Activated T-cell treated with anti-CD3 and anti-CD28 coated beads for 4 hours (primary cell): ENCODE data around the gene DPYSL3.
"Not testable (repeated sequence)": the region's sequence is repeated elsewhere in the genome, so short reads cannot be mapped to it uniquely, and the experiment has no call there.

Experiments
- DNase-seq: peaks from one replicate; pipeline ENCODE4 v3.0.0-alpha.2; 2020

The DPYSL3 gene

DNA sequence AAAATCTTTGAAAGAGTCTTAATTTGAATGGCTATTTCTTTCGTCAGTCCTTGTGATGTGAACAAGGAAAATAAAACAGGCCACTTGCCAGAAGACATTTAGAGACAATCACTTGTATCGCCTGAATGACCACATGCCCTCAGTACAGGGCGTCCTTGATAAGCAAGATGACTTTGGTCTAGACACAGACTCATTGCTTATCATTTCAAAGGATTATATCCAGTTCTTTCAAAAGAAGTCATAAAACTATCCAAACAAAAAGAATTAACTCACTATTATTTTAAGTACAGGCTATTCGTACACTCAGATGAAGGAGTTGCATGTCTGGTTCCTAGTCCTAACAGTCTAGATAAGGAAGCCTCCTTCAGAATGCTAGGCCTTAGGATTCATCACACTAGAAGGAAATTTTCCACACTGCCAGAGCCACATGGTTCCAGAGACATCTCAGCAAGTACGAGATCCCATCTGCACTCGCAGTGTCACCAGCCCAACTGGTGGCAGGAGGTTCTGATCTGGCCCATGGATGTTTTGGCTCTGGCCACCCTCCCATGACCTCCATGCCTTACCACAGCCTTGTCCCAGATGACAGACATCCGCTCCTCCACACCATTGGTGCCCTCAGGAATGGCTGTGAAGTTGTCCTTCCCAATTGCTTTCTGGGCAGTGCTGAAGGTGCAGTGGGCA lies 109.6 kb downstream of the DPYSL3 start:
- DNase-seq = no peak

DNA sequence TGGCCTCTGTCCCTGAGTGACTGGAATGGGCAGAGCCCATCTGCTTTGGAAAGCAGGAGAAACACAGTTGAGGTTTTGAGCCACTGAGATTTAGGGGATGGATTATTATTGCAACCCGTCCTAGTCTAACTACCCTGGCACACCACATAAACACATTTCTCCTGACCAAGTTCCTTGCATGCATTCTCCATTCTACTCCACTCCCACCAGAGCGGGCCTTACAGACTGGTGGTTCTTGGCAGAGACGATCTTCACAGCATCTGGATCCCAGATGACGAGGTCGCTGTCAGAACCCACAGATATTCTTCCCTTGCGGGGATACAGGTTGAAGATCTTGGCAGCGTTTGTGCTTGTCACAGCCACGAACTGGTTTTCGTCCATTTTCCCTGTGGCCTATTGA lies 111.0 kb downstream of the DPYSL3 start:
- DNase-seq = no peak

DNA sequence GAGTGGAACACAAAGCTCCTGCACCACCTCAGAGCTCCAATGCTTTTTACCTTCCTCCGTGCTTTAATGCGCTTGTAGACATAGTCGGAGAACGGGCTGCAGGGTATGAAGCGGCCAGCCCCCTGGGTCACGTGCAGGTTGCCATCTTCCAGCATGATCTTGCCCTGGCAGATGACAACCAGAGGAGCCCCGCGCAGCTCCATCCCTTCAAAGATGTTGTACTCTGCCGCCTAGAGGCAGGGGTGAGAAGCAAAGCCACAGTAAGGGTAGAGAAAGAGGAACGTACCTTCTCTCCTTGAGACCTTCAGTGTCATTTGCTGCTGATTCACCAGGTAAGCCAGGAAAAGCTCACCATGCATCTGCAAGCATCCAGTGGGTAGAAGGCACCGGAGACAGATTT lies 112.3 kb downstream of the DPYSL3 start:
- no peak for DNase-seq

DNA sequence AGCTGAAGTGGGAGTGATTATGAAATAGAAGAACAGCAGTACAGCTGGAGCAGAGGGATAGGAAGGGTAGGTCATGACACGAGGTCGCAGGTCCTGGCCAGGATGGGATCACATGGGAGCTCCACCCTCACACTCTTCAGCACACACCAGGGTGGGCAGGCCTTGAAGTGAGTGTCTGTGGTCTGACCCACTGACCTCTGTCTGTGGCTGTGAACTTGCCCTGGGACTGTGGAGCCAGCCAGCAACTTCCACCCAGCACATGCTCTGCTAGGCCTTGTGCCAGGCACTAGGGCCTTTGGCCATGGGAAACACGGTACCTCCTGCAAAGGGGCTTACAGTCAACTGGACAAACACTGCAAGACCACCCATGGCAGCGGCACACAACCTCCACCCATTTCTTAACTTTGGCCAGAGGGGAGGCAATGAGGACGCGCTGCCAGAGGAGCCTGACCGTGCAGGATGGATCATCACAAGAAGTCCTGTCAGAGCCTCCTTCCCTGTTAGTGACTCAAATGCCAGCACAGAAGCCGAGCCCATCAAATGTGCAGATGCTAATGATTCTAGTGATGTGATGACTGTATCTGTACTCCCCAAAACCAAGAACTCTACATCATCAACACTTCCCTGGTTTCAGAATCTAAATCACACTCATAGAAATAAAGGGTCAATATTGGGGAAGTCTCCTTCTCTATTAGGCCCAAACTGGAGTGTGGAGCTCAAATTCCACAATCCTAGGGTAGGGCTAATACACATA lies 113.6 kb downstream of the DPYSL3 start:
- no peak for DNase-seq

DNA sequence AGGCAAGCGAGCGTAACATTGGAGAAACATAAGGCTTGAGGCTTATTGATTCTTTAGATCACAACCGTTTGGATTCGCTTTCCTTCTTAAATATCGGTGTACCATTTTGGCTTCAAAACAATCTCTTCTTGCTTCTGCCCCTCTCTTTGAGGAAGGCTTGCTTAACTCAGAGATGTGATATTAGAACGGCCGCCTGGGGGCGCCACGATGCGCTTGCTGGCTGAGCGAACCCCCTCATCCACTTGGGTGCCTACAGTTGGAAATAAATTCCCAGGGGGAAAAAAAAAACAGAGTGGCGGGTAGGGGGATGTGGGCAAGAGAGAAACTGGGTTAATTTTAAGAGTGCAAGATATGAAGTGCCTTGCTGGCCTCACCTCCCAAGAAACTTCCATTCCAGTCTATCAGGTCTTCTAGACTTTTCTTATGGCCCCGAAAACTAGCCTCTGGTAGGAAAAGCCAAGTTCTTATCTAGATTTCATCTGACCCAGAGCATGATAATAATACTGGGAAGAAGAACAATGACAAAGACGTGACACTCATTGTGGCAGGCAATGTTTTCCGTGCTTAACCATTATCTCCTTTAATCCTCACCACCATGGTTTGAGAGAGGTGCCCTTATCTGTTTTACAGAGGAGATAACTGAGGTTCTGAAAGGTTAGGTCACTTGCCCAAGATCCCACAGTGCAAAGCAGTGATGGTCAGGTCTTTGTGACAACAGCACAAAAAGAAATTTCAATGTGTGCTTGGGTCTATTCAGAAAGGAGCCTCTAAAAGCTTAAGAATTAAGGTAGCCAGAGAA lies 115.8 kb downstream of the DPYSL3 start:
- DNase-seq = no peak

DNA sequence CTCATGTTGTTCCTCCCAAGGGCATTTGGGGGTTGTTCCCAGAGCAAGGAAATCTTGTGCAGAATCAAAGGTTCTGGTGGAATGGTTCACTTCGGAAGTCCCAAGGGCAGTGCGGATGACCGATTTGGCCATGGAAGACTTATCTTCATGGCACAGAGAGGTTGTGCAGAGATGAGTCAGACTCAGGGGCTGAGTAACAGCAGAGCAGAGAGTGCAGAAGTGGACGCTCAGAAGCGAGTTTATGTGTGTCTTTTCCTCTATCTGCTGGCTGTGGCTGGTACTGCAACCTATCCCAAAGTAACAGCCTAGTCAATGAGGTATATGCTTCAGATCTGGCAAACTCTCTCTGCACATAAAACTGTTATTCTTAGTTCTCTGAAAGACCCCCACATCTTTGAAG lies 118.1 kb downstream of the DPYSL3 start:
- DNase-seq = no peak

DNA sequence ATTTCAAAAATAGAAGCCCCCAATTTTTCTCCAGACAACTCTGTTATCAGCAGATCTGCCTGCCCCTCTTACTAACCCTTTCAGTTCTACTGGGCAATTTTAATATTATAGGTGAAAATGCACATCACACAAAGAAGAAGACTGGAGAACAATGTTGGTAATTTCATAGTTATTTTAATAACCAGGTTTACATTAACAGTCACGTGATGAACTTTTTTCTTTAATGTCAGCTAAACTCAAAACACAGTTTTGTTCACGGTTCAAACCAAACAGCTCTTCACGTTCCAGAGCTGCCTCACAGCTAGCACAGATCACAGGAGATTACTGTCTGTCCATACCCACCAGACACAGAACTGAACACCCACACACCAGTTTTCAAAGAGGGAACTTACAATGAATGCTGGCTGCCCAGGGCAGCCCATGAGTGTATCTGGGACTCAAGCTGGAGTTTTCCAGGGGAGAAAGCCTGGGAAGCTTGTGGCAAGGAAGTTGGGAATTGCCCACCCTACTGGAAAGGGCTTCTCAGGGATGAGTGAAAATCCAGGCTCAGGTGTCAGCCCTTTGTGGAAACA lies 119.1 kb downstream of the DPYSL3 start:
- no peak for DNase-seq

DNA sequence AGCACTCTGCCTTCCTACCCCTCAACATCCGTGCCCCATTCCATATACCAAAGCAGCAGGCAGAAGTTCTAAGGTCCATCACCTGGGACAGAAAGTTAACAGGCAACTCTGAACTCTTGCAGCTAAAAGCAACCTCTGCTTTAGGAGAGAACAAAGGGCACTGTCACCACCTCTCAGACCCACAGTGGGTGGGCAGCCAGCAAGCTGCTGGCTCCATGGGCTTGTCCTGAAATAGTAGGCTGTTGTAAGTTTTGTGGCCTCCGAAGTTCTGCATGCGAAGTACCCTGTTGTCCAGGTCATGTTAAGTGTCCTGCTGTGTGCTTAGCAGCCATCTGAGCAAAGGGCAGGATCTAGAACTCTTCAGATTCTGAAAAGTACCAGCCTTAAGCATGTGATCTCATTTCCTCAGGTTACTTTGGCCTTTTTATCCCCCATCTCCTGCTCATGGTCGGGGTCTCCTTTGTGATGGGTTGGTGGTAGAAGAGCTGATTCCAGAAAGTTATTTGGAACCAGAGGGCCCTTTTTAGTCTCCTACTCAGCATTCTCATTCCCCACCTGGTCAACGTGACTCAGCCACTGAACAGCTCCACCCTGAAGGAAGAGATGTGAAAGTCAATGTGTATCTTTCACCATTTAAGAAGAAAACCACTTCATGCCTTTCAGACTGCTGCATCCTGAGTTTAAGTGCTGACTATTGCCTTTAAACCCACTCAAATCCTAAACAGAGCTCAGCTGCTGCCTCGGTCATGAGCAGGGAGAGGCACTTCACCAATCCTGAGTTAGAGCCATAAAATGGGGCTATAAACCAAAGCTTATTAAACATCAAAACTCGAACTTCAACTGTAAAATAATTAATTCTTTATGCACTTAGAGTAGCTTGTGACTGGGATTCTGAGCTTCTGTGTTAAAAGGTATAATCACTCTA lies 121.4 kb downstream of the DPYSL3 start:
- no peak for DNase-seq

DNA sequence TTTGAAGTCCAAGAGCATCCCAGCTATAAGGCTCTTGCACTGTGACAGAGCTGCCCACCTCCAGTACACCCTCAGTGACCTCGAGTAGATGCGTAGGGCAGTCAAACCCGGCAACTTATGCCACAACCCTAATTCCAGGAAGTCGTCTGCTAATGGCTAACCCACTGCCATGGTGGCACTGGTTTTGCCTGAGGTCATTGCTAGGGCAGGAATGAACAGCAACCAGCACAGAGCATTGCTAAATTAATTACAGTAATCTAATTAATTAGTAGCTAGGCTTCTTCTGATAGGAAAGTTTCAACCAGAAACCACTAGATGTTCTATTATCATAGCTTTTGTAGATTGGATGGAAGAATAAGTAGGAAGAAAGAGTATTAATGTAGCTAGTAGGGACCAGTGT lies 122.8 kb downstream of the DPYSL3 start:
- no peak for DNase-seq

DNA sequence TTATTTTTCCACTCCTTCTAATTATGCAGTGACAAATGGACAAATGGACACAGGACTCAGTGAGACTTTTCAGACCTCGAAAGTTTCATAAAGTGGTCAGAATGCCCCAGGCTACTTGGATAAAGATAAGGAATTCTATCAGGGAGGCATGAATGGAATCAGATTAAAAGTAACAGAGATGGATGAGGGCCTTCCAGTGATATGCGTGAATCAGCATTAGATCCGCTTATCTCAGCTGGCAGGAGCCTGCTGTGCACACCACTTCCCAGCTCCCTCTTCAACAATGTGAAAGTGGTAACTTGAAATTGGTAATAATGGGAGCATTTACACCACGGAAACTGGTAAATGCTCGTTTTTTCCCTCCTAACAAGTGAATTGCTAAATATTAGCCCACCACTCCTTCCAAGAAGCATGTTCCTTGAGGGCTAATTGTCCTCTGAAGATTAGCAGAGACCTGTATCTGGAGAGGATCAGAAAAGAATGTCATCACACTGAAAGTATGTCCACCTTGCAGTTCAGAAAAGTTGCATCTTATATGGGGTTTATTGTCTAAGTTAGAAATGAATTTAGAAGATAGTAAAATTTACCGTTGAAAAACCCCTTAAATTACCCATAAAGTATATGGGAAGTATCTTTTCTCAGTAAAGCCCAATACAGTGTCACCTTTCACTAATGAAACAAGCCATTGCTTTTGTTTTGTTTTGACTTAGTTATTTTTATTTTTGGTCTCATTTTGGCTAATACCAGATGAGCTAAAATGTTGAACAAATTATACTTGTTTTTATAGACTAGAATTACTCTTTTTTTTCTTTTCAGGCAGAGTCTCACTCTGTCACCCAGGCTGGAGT lies 125.3 kb downstream of the DPYSL3 start:
- DNase-seq = no peak

DNA sequence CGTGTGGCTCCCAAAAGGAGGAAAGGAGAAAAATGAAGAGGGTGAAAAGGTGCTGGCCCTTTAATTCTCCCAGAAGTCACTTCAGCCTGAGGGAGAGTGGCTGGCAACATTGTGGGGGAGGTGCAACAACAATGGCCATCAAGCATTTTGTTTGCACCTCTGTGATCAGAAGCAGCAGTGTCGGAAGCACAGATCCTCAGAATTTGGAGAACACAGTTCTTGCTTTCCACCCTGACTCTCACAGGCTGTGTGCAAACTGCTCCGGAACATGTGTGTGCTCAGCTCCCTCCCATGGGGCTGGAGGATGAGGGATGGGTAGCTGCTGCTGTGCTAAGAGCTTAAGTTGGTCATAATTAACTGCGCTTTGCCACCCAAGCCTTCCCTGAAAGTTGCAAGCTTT lies 127.1 kb downstream of the DPYSL3 start:
- DNase-seq = no peak

DNA sequence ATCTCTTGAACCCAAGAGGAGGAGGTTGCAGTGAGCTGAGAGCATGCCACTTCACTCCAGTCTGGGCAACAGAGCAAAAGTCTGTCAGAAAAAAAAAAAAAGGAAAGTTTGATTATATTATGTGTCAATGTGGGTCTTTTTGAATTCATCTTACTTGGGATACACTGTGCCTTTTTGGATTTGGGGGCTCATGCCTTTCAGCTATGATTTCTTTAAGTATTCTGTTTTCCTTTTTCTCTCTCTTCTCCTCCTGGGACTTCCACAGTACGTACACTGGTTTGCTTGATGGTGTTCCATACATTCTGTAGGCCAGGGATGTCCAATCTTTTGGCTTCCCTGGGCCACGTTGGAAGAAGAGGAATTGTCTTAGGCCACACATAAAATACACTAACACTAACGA lies 128.3 kb downstream of the DPYSL3 start:
- DNase-seq = no peak

DNA sequence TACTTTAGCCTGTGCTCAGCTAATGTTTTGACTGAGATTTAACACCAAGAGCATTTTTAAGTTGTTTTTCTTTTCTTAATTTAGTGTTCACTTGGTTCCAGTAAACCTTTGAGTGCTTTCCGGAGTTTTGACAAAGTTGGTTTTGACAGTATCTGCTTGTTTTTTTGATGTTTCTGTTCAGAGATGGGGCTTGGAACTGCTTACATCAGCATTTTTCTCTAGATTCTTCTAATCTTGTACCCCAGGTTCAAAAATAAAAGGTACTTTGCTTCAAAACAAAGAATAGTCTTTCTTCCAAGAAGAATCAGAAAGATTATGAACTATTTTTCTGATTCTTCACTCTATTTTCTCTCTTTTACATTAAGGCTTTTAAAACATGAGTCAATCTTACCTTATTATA lies 132.2 kb downstream of the DPYSL3 start:
- DNase-seq = no peak

DNA sequence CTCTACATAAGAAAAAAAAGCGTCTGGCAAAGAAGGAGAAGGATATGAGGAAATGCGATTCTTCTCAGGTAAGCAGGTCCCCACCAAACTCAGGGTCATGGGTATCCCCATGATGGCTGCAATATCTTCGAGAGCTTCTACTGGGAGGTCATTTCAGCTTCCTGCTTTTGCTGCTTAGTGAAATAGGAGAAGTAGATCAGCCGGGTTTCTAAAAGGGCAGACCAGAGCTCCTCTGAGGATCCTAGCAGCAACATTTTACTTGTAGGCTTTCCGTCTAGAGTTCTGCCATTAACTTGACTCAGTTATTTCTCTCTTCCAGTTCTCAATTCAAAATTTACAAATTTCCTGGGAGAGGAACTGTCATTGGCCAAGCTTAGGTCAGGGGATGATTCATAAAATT lies 134.7 kb downstream of the DPYSL3 start:
- DNase-seq = no peak

DNA sequence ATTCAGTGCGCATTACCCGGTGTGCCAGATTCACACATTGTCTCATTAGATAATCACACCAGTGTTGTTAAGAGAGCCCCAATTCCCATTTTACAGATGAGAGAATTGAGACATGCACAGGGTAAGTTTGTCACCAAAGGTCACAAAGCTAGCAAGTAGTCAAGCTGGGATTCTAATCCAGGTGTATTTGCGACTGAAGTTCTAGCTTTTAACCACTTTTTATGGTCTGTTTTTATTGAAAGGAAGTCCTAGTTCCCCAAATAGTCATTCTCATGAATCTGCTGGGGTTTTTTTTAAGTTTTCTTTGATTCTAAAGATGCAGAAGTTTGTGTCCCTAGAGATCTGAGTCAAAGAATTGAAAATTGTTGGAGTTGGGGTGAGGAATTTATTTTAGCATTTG lies 136.5 kb downstream of the DPYSL3 start:
- no peak for DNase-seq

DNA sequence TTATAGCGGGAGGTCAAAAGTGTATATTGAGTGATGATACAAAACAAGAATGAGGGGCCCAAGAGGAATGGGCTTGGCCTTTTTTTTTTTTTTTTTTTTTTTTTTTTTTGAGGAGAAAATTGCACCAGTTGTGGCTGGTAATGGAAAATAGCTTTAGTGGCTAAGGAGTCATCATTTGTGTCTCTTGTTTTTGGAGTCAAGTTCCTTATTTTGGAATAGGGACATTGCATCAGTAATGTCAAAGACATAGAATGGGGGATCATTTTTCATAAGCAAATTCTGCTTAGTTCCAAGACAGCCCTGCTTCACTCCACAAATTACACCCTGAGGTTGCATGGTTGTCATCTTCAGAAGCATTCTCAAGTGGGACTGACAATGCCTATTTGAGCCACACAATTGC lies 137.7 kb downstream of the DPYSL3 start:
- no peak for DNase-seq

DNA sequence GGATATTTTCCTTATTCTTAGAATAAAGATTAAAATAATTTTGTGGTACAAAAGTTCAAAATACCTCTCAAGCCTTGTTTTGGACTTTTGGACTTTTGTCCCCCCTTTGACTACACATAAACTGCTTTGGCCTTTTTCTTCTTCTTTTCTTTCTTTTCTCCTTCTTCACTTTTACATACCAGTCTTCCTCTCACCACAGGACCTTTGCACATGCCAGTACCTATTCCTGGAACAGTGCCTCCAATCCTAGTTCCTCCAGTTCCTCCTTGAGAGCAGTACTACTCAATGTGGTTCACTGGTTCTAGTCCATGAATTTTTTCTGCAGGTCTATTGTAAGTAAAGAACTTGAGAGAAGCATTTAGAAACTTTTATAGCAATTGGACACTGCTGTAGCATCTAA lies 138.6 kb downstream of the DPYSL3 start:
- no peak for DNase-seq

DNA sequence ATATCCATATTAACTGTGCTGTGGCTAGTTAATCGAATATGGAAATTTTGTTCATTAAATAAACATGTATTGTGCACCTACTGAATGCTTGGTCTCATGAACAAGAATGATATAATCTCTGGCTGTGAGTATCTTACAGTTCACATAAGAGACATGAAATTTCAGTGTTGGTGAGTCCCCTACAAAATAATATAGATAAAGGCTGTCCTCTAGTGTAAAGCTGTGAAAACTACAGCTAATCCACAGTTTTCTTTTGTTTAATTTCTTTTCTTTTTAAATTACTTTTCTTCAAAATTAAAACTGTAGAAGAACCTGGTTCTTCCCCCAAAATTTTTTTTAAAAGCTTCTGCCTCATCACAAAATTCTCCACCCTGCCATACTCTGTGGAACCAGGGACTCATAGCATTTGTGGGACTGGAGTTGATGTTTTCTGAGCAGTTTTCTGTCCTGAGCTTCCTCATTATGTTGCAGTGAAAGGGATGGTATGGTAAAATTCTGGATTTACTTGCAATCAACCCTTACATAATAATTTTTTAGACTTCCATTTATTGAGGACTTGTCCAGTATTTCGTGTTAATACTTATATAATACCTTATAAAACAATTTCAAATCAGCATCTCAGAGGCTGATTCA lies 140.0 kb downstream of the DPYSL3 start:
- no peak for DNase-seq

DNA sequence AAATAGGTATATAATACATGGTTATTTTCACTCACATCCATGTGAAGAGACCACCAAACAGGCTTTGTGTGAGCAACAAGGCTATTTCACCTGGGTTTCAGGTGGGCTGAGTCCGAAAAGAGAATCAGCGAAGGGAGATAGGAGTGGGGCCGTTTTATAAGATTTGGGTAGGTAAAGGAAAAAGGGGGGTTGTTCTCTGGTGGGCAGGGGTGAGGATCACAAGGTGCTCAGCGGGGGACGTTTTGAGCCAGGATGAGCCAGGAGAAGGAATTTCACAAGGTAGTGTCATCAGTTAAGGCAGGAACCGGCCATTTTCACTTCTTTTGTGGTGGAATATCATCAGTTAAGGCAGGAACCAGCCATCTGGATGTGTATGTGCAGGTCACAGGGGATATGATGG lies 142.5 kb downstream of the DPYSL3 start:
- not testable (repeated sequence) for DNase-seq

DNA sequence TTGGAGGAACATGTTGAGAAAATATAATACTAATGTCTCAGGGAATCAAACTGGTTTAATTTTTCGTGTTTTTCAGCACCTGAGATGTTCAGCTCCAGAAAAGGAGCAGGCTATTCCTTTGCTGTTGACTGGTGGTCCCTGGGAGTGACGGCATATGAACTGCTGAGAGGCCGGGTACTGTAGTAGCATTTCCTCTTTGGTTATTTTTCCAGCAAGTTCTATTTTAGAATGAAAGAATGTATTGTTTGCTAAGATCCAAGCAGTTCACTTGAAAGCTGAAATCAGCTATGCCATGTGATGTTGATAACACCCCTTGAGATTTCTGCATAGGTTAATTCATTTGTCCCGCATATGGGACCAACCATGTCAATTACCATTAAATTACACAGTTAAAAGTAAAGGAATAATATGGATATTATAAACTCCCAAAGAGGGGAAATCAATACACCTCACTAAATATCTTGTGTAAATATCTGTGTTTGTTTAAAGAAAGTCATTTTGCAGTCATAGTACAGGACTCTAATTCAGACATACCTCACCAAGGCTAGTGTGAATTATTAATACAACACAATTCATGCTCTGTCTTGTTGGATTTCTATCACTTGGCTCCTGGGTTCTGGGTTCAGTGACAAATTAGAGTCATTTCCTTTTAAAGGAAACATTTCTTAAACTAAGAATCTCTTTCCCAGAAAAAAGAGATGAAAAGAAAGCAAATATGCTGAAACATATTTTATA lies 148.3 kb downstream of the DPYSL3 start:
- DNase-seq = no peak
